NB4 (cell line): Measurements from ENCODE around the gene RDH5.

Source experiments
- DNase-seq: peaks from one replicate; pipeline ENCODE4 v3.0.0; 2010; ENCODE audit warnings: low read depth
- H3K4me3 ChIP-seq: one replicate; pipeline ENCODE4 v1.5.1; 2011; ENCODE audit warnings: mild to moderate bottlenecking, low read depth, low read length, moderate library complexity
- MYC ChIP-seq: IDR thresholded peaks from 2 replicates; pipeline ENCODE4 v1.6.1; 2011; ENCODE audit warnings: low read depth, low read length
- POLR2A ChIP-seq: IDR thresholded peaks from 2 replicates; pipeline ENCODE4 v1.6.1; 2011; ENCODE audit warnings: mild to moderate bottlenecking; ENCODE audit not compliant: insufficient read length; ENCODE audit errors: extremely low read depth
- TF ChIP-seq, protein P1 (sequence below): IDR thresholded peaks from 2 replicates; pipeline ENCODE4 v1.6.1; 2011; ENCODE audit warnings: low read depth, low read length
- TF ChIP-seq, protein P2 (sequence below): IDR thresholded peaks from one replicate; pipeline ENCODE4 v1.5.1; 2012; ENCODE audit warnings: low read depth, low read length

Gene RDH5

DNA sequence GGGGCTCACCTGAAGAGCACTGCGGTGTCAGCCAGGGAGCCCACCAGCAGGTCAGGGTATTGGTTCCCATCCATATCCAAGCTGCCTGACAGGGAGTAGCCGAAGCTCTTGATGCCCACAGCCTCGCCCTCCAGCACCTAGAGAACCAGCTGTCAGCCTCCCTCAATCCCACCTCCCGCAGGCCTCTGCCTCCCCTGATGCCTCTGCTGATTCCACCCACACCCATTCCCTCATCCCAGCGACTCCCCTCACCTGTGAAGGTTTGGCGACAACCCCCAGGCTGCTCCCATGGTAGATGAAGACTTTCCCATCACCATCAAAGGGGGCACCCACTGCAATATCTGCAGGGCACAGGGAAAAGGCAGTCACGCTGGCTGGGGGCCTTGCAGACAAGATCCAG is 22.5 kb upstream of the RDH5 start:
- TF ChIP-seq POLR2A (no peak), MYC (no peak)
- TF ChIP-seq, protein P1, sequence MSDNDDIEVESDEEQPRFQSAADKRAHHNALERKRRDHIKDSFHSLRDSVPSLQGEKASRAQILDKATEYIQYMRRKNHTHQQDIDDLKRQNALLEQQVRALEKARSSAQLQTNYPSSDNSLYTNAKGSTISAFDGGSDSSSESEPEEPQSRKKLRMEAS: no peak
- no peak for DNase-seq
- no peak overlapping the region for H3K4me3 ChIP-seq

DNA sequence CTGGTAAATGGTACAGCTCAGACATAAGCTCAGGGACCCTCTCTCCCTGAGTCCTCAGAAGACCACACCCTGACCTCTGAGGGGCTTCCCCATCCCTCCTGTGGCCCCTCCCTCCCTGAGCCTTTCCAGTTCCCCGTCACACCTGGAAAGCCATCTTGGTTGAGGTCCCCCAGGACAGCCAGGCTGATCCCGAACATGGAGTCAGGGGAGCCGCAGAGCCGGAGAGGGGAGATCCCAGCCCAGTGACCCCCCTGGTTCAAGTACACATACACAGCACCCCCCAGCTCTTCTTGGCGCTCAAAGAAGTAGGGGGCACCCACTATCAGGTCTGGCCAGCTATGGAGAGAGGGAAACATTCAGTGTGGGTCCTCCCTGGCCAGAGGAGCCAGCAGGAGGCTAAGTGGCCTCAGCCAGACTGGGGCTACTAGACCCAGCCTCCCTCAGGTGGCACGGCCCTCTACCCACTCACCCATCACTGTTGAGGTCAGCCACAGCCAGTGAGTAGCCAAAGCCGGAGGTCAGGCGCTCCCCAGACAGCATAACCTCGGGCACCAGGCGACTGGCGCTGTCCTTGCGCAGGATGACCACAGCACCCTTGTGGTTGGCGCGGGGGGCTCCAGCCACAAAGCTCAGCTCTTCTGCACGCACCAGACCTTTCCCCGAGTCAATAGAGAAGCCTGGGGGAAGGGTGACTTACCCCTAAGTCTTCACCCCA is 21.8 kb upstream of the RDH5 start:
- no peak overlapping the region for H3K4me3 ChIP-seq
- no peak for TF ChIP-seq MYC
- TF ChIP-seq, protein P1: no peak
- TF ChIP-seq, protein P2, sequence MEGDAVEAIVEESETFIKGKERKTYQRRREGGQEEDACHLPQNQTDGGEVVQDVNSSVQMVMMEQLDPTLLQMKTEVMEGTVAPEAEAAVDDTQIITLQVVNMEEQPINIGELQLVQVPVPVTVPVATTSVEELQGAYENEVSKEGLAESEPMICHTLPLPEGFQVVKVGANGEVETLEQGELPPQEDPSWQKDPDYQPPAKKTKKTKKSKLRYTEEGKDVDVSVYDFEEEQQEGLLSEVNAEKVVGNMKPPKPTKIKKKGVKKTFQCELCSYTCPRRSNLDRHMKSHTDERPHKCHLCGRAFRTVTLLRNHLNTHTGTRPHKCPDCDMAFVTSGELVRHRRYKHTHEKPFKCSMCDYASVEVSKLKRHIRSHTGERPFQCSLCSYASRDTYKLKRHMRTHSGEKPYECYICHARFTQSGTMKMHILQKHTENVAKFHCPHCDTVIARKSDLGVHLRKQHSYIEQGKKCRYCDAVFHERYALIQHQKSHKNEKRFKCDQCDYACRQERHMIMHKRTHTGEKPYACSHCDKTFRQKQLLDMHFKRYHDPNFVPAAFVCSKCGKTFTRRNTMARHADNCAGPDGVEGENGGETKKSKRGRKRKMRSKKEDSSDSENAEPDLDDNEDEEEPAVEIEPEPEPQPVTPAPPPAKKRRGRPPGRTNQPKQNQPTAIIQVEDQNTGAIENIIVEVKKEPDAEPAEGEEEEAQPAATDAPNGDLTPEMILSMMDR: no peak
- no peak for TF ChIP-seq POLR2A
- DNase-seq: no peak

DNA sequence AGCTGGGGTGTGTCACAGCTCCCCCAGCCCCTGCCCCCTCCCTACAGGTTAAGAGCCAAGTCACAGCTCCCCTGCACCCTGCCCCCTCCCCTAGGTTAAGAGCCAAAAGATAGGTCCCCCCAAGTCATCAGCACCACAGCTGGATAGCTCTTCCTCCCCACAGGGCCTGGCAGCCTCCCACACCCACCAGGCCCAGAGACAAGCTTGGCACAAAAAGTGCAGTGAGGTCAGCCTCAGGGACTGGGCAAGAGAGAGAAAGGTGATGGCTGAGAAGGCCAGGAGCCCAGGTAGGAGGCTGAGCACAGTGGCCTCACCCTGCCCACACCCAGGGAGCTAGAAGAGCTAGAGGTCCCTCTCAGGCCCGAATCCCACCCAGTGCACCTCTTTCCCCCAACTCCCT is 21.2 kb upstream of the RDH5 start:
- H3K4me3 ChIP-seq: no peak overlapping the region
- DNase-seq: no peak
- TF ChIP-seq POLR2A (no peak), MYC (no peak)
- TF ChIP-seq, protein P1: no peak
- TF ChIP-seq, protein P2: no peak

DNA sequence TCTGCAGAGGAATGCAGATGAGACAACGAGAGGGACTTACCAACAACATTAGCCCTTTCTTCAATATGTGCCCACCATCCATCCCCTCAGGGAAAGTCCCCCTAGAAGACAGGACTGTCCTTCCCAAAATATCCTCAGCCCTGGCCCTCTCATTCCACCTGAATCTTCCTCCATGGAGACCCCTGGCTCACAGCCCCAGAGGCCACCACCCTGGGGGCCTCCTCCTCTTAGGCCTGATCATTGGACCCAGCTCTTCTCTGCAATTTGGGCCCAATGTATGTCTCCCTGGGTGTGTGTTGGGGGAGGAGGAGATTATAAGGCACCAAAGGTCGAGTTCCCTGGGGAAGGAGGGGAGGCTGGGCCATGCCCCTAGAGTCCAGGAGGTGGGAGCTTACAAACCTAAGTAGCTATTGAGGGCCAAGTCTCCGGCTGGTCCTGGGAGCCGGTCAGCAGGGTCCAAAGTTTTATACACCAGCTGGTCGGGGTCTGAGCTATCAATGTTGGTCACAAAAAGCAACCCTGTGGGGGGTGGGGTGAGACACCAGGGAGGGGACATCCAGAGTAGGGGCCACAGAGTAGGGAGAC is 20.6 kb upstream of the RDH5 start:
- H3K4me3 ChIP-seq: no peak overlapping the region
- no peak for DNase-seq
- TF ChIP-seq, protein P1: no peak
- TF ChIP-seq MYC: no peak
- TF ChIP-seq, protein P2: no peak
- no peak for TF ChIP-seq POLR2A

DNA sequence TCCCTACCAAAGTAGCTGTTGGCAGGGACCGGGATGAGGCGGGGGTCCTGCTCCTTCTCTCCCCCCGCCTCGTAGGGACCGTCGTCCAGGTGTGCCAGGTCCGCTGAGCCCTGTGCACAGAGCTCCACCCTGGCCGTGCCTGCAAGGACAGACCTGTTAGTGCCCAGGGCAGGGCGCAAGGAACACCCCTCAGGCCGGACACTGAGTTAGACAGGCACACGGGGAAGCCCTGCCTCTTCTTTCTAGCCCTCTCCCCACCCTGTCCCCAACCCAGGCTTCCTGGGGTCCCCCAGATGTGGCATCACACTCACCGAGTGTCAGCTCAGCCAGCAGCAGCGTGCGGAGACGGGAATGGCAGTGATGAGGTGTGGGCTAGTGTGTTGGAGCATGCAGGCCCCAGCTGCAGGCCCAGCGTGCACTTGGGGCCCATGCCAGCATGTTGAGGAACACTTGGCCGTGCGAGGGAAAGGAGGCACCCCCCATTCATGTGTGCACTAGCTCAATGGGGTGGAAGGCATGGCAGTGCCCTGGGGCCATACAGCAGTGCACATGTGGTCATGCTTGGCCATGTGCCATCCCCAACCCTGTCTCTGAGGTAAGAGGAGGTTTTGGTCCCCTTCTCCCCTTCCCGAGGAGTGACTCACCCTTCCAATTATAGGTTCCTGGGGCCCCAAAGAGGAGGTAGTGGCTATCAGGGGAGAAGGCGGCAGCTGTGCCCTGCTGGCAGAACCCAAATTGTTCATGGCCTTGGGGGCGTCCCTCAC is 19.8 kb upstream of the RDH5 start:
- TF ChIP-seq, protein P2: no peak
- TF ChIP-seq POLR2A: no peak
- TF ChIP-seq, protein P1: peak; percentile 53; the same call in 1 of the 2 replicates
- no peak overlapping the region for H3K4me3 ChIP-seq
- DNase-seq: peak; percentile 76
